ENCODE measurements around the gene CNMD.
"Not testable (repeated sequence)": the region's sequence is repeated elsewhere in the genome, so short reads cannot be mapped to it uniquely, and the experiment has no call there.

The CNMD gene

DNA sequence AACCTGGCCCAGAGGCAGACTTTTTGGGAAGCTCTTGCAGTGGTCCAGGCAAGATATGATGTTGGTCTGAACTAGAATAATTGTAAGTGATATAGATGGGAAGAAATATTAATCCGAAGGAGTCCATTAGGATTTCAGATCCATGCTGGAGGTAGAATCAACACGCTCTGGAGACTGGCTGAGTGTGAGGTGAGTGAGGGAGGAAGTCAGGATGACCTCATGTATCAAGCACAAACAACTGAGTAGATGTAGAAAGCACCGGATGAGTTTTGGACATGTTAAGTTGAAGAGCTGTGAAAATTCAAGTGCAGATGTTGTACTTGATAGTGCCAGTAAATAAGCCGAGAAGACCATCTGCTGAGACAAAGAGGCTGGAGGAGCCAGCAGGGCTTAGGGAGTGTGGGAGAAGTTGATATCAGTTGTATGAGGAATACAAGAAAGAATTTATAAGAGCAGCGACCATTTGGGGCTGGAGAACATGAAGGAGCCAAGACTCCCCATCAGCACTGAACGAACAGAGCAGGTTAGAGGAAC, 5.3 kb upstream of the CNMD start:
- DNase-seq (ENCODE audit: low spot score) = no peak

DNA sequence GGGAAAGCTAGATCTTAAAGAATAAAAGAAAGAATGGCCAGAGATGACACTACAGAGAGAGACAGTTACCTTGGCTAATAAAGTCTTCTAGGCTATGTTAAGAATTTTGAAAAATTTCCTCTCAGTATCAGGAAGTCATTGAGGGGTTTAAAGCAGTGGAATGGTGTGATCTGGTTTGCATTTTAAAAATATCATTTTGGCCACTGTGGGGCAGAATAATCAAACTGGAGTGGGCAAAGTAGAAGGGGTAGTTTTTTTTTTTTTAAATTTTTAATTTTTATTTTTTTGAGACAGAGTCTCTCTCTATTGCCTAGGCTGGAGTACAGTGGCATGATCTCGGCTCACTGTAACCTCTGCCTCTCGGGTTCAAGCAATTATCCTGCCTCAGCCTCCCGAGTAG, 4.4 kb upstream of the CNMD start:
- DNase-seq (ENCODE audit: low spot score) = no peak

DNA sequence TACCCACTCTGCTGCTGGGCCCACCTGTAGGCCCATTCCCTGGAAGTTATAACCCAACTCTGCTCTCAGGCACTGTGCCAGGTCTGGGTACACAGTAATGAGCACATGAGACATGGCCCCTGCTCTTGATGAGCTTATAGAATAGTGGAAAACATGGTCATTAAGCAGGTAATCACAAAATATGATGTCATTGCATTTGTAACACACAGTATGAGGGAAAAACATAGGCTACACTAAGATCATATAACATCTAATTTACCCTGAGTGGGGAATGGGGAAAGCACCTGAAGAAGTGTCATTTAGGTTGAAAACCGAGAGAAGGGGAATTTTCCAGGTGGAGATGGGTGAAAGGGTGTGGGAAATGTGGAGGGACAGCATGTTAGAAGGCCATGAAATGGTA, 3.9 kb upstream of the CNMD start:
- DNase-seq (ENCODE audit: low spot score) = no peak

DNA sequence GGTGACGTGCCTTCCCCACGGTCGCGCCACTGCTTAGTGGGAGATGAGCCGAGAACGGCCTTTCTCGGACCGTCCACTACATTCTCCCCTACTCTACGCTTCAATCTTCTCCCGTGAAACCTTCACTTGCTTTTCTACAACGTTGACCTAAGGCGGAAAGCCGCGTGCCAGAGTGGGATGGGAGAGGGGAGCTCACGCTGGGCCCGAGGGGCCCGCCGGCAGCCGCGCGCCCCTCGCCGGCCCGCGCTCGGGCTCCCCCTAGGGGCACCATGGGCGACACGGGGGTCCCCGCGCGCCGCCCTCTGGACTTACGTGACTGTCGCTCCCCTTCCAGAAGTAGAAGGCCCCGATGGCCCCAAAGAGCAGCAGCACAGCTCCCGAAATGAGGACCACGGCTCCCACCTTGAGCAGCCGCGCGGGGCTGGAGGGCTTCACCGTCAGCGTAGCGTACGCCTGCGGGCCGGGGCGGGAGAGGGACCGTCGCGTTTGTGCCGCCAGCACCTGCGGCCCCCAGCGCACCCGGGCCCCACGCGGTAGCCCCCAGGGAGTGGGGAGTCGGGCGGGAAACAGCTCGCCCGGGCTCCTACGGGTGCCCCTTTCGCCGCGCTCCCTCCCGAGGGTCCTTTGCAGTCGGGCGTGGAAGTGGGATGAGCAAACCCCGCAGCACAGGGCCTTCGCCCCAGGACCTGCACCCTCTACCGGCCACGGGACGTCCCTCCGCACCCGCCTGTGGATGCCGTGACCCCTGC, 727 bp downstream of the CNMD start:
- DNase-seq (ENCODE audit: low spot score) = no peak

DNA sequence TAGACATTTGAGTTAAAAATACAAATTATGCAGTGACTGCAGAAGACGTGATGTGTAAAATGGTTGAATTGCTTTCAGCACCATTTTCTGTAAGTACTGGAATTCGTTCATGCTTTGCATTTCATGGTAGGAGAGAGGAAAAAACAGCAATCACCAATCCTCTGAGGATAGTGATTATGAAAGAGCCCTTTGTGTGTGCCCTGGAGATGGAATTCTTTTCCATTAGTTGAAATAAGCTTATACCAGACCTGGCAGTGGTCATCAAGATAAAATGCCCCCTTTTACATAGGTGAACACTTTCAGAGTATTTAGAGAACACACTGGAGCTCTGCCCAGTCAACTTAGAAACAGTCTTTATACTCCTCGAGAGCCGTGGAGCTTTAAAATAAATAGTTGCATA, 1.7 kb downstream of the CNMD start:
- DNase-seq (ENCODE audit: low spot score) = no peak

DNA sequence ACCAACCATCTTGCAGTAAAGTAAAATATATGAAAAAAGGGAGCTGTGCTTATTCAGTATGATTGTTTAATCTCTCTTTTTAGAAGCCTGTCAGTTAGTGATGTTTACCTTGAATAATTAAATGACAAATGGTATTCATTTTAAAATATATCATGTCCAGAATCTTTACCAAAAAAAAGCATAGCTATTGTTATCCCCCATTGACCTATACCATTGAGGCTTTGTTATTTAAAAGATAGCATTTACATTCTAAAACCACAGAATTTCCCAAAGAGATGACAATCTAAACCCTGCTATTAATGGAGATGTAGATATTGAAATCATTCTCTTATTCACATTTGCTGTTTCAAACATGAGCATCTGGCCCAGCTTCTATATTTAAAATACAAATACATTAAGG, 2.2 kb downstream of the CNMD start:
- DNase-seq (ENCODE audit: low spot score) = no peak

DNA sequence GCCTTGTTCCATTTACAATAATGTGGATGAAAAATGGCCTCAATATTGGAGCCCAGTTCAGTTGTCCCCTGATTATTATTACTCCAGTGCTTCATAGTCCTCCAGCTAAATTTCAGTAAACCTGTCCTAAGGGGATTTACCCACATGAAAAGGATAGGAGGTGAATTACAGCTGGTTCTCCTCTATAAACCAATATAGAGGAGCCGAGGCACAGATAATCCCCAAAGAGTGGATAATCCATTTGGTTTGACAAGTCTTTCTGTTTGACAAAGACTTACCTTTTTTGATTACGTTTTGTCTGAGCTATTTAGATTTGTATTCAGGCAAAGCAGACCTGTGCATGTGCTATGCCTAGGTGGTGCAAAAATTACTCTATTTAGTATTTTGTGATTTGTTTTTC, 2.7 kb downstream of the CNMD start:
- no peak for DNase-seq (ENCODE audit: low spot score)

DNA sequence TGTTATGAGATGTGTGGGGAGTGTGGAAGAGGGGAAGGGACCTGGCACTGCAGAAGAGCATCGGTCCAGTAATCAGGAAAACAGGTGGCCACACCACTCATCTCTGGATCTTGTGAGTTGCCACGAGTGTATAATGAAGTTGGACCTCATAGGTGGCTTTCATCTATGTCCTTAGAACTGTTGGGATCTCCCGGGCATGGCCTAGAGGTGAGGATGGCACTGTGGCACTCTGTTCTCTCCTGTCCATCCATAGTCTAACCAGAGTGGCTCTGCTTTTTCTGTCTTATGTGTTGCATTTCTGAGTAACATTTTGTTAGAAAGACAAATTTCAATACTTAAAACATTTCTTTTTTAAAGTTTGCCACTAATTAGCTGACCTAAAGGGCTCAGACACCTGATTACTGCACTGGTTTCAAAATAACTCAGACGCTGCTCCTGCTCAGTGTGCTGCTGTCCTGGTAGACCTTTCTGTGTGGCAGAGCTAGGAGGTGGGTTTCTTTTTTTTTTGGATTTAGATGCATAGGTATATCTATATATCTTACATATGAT, 5.5 kb downstream of the CNMD start:
- no peak for DNase-seq (ENCODE audit: low spot score)

DNA sequence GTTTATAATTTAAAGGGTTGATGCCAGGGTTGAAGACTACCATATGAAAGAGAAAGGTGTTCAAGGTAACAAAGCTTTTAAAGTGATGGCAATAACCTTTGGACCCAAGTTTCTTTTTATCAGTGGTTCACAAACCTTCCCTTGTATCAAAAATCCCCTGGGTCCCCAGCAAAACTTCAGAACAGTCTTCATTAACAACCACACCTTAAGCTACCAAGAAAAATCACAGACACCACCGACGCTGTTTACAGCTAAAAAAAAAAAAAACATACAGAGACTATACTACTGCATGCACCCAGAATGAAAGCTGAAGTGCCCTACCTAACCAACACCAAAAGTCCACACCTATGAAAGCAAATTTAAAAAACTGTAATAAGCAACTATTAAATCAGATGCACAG, 13.4 kb downstream of the CNMD start:
- DNase-seq (ENCODE audit: low spot score) = no peak

DNA sequence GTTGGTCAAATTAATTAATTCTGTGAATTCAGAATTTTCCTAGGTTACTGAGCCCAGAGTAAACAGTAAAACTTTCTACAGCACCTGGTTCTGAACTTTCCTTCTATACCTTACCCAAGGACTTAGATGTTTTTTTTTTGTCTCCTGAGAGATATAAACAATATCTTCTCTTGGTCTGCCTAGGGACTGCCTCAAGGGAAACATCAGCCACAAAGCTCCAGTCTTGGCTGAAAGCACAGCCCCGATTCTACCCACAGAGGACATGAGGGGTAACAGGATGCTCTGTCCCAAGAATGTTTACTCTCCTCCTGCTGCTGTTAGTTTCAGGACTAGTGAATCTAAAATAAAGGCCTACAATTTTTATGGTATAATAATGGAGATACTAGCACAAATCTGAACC, 14.3 kb downstream of the CNMD start:
- DNase-seq (ENCODE audit: low spot score) = no peak

DNA sequence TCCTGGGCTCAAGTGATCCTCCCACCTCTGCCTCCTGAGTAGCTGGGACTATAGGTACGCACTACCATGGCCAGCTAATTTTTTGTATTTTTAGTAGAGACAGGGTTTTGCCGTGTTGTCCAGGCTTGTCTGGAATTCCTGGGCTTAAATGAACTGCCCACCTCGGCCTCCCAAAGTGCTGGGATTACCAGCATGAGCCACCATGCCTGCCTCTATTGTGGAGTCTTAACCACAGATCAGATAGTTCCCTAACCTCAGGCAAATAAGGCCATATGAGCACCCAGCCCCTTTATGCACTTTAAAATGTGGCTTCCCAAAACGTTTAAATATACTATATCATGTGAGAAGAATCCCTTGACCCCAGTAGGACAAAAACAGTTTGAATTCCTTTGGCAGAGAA, 16.4 kb downstream of the CNMD start:
- no peak for DNase-seq (ENCODE audit: low spot score)

DNA sequence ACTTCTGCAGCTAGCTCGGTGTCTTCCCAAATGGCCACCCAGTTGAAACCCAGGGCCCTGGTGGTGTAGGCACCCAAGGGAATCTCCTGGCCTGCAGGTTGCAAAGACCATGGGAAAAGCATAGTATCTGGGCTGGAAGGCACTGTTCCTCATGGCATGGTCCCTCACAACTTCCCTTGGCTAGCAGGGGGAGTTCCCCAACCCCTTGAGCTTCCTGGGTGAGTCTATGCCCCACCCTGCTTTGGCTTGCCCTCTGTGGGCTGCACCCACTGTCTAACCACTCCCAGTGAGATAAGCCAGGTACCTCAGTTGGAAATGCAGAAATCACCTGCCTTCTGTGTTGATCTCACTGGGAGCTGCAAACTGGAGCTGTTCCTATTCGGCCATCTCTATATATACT, 18.3 kb downstream of the CNMD start:
- not testable (repeated sequence) for DNase-seq (ENCODE audit: low spot score)

DNA sequence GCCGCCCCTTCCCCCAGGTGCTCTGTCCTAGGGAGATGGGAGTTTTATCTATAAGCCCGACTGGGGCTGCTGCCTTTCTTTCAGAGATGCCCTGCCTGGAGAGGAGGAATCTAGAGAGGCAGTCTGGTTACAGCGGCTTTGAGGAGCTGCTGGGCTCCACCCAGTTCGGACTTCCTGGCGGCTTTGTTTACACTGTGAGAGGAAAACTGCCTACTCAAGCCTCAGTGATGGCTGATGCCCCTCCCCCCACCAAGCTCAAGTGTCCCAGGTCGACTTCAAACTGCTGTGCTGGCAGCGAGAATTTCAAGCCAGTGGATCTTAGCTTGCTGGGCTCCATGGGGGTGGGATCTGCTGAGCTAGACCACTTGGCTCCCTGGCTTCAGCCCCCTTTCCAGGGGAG, 18.7 kb downstream of the CNMD start:
- not testable (repeated sequence) for DNase-seq (ENCODE audit: low spot score)

DNA sequence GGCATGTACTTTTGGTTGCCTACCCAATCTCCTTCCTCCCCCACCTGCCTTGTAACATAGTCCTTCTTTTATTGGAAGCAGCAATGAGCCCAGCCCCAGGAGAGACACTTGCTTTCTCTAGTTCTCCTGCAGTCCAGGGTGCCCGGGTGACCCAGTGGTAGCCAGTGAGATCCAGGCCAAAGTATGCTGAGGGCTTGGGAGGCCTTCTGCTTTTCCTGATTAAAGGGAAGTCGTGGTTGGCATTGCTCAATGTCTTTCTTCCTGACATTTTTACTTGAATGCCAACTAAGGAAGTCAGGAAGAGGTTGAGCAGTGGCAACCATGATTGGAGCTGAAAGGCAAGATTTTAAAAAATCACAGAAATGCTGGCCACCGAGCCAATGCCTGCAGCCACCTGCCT, 25.7 kb downstream of the CNMD start:
- no peak for DNase-seq (ENCODE audit: low spot score)

DNA sequence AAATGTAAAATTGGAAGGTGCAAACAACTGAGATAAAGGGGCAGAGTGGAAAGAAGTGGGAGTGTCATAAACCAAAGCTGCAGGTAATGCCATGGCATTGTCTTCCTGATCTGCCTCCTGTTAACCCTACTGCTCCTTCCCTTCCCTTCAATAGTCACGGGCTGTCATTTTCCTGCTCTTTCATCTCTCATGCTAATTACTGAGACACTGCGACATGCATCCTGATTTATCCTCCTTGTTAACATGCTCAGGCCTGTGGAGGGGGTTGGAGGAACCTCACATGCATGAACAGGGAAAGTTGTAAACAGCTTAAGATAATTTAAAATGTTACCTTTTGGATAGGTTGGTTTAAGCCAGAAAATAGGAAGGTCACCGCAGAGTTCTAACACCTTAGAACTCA, 27.2 kb downstream of the CNMD start:
- DNase-seq (ENCODE audit: low spot score) = no peak

DNA sequence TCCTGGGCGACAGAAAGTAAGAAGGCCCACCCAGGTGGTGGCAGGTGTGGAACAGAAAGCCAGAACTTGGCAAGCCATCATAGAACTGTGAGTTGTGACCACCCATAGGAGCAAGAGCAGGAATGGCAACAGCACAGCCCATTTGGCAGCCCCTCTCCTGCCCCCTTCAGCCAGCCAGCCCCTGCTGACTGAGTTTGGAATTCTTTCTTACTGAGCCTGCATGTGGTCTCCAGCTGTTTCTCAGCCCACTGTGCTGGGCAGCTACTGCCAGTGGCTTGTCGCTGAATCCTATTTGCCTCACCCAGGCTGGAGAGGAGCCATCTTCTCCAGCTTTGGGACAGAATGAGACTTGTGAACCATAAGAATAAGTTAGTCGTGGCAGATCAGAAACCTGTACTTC, 28.3 kb downstream of the CNMD start:
- DNase-seq (ENCODE audit: low spot score) = no peak

DNA sequence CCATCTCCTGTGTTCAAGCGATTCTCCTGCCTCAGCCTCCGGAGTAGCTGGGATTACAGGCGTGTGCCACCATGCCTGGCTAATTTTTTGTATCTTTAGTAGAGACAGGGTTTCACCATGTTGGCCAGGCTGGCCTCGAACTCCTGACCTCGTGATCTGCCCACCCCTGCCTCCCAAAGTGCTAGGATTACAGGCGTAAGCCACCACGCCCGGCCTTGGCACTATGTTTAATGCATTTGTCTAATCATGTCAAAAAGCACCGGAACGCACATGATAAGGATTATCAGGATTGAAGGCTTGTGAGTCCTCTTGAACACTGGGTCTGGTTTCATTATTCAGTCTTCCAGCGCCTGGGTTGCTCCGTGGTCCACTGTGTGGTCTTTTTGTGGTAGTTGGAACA, 31.4 kb downstream of the CNMD start:
- DNase-seq (ENCODE audit: low spot score) = not testable (repeated sequence)

DNA sequence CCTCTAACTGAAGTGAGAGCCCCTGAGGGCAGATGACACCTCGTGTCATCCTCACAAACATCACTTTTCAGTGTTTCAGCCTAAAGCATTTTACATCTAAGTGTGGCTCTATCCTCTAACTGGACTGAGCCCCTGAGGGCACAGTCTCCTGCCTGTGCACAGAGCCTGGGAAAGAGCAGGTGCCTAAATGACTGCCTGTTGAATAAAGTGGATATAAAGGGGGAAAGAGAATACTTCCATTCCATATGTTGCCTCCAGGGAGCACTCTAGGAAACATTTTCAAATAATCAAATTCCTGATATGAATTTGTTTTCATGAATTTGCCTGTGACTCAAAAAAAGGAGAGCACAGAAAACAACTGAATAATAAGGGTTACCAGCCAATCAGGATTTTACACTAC, 32.2 kb downstream of the CNMD start:
- no peak for DNase-seq (ENCODE audit: low spot score)

DNA sequence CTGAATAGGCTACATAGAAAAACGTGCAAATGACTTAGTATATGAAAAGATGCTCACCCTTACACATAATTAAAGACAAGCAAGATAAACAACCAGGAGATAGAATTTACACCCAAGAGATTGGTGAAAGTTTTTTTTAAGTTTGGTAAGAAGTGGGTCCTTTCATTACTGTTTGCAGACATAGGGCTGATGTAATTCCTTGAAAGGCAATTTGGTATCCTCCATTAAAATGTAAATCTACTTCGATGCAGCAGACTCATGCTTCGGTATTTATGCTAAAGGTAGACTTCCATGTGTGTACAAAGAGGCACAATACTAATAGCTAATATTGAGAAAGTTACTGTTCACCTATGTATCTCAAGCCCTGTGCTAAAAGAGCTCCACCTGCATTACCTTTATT, 33.5 kb downstream of the CNMD start:
- no peak for DNase-seq (ENCODE audit: low spot score)

DNA sequence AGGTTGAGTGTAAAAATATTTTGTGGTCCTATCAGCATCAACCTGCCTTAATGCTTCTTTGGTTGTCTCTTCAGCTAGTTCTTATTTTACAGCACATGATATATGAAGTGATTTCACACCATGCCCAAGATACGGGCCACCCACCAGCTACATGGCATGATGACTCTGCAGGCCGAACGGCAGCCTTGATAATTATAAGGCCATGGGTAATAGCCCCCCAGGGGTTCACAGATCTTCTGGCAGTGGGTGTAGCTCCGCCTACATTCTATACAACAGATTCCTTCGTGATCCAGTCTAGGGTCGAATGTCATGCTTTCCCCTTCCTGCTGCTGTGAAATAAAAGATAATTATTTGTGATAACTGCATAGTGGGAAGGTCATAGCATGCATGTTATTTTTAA, 36.1 kb downstream of the CNMD start:
- no peak for DNase-seq (ENCODE audit: low spot score)

DNA sequence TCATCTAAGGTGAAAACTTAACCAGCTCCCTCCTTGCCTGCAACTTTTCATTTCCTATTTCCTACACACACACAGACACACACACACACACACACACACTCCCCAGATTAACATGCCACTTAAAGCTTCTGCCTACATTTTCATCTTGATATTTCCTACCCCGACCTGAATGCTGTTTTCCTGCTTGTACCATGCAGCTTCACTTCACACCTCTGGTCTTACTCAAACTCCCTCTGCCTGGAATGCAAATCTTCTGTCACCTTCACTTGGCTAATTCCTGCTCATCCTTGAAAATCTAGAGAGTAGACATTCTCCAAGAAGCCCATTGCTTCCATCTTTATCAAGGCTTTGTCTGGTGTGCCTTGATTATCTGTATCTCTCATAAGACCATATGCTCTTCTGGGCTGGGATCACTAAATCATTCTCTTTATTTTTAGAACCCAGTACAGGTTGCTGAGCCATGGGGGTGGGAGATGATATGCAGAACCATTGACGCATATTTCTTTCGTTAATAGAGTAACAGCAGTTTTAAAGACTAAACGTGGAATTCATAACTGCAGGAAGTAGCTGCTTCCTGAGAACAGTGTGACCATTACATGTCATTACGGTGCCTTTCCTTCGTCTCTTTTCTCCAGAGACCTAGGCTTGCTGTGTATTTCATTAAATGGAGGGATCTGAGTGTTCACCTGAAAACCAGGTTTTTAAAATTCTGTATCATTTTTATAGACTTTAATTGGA, 37.7 kb downstream of the CNMD start:
- DNase-seq (ENCODE audit: low spot score) = no peak

DNA sequence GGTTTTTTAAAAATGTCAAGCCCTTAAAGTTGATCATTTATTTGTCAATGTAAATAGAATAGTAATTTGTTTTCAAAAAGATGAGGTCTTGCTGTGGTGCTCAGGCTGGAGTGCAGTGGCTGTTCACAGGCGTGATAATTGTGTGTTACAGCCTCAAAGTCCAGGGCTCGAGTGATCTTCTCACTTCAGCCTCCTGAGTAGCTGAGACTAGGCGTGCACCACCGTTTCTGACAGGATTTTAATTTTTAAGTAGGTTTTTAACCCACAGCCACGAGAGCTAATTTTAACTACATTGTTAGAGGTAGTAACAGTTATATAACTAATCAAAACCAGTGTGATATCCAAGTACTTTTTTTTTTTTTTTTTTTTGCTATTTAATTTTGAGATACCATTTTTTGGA, 43.1 kb downstream of the CNMD start:
- DNase-seq (ENCODE audit: low spot score) = no peak

DNA sequence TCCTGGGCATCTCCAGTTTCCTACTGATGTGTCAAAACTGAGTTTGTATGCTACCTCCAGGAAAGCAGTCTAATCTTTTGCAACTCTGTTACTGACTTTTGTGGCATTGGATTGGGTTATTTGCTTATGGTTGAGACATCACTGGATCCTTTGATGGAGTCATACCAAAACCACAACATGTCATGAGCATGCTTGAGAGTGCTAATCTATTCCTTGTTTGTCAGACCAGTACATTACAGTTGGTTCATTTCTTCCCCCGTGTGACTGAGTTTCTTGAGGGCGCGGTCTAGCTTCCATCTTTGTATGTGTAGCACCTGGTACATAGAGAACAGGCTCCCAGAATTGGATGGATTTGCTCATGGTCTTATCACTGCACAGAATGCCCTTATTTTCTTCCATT, 43.8 kb downstream of the CNMD start:
- no peak for DNase-seq (ENCODE audit: low spot score)
